Muscle layer of colon (tissue), 2 donors: Measurements from ENCODE around the gene NUP210.
A peak's percentile ranks its signal among the peaks of the same experiment; 100 is the strongest.

Source experiments
- H3K27ac ChIP-seq: one replicate; pipeline ENCODE4 v1.7.0; 2013; ENCODE audit warnings: low read depth, mild to moderate bottlenecking, low read length, moderate library complexity
- H3K27me3 ChIP-seq, 2 donors: one replicate each; pipeline ENCODE4 v1.7.0; 2013; ENCODE audit warnings: low read length in 2 of 2, mild to moderate bottlenecking in 2 of 2; ENCODE audit not compliant: insufficient read depth in 2 of 2, control insufficient read depth in 1 of 2
- H3K36me3 ChIP-seq: one replicate; pipeline ENCODE4 v1.7.0; 2013; ENCODE audit warnings: mild to moderate bottlenecking, low read length; ENCODE audit not compliant: insufficient read depth
- H3K4me1 ChIP-seq: one replicate; pipeline ENCODE4 v1.7.0; 2013; ENCODE audit warnings: mild to moderate bottlenecking, low read length; ENCODE audit not compliant: insufficient read depth
- H3K4me3 ChIP-seq, 2 donors: one replicate each; pipeline ENCODE4 v1.7.0; 2013; ENCODE audit warnings: low read length in 2 of 2, low read depth in 1 of 2, mild to moderate bottlenecking in 1 of 2, moderate library complexity in 1 of 2
- H3K9ac ChIP-seq: one replicate; pipeline ENCODE4 v1.7.0; 2013; ENCODE audit warnings: low read length
- H3K9me3 ChIP-seq: one replicate; pipeline ENCODE4 v1.7.0; 2013; ENCODE audit warnings: mild to moderate bottlenecking, low read length
- donor health status: abdominal sarcoma.
- donor health status: Adenocarcinoma of cecum.

Gene NUP210

DNA sequence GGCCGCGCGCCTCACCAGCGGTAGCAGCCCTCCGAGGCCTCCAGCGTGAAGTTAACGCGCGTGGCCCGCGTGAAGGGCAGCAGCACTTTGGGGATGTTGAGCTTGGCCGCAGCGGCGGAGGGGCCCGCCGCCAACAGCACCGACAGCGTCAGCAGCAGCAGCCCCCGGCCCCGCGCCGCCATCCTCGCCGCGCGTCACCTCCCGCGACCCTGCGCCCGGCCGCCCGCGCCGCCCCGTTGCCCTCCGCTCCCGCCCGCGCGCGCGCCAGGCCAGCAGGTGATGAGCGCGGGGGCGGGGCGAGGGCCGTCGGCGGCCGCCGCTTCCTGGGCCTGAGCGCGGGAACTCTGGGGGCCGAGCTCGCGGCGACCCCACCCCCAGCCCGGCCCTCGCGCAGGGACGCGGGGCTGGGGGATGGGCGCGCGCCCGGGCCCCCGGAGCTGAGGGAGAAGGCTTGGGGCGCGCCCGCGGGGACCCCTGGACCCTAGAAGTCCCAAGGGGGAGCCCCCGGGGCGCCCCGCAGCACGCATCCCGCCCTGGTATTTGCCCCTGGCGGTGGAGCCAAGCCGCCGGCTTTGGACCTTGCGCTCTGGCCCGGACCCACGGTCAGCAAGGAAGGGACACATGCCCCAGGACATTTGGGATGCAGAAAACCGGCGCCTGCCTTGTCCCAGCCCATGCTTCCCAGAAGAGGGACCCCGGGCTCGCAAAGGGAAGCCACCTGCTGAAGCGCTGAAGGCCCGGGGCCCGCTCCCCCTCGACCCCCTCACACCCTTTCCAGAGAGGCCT lies at the start of gene NUP210:
Gene NUP210 (minus strand): TSS at position 278 of the 786 bp plus-strand sequence. CDS start 96 bp downstream, at position 182.
- no peak within 1 kb of the TSS for H3K27ac ChIP-seq
- H3K9ac ChIP-seq = no peak within 1 kb of the TSS

GRCh38 chr3:13466781-13467180 lies 46.7 kb upstream of the NUP210 start:
- H3K4me3 ChIP-seq = no peak overlapping the region
- H3K9me3 ChIP-seq = no peaks in the 10 kb centered on the region
- no peaks in the 10 kb centered on the region for H3K27me3 ChIP-seq
- H3K27ac ChIP-seq = no peak overlapping the region
- H3K9ac ChIP-seq = no peak overlapping the region
- no peaks in the 10 kb centered on the region for H3K36me3 ChIP-seq
- no peaks in the 10 kb centered on the region for H3K4me1 ChIP-seq

More for the DNA sequence above, at the start of gene NUP210:
- H3K9me3 ChIP-seq = no peaks in the 10 kb centered on the region
- peak within 1 kb of the TSS; percentile 58 for H3K4me3 ChIP-seq
- peaks cover 0 to 4% of the 10 kb centered on the region in 2 donors for H3K27me3 ChIP-seq
- peaks cover 3% of the 10 kb centered on the region for H3K4me1 ChIP-seq
- no peaks in the 10 kb centered on the region for H3K36me3 ChIP-seq

GRCh38 chr3:13465236-13465873 lies 45.2 kb upstream of the NUP210 start:
- no peaks in the 10 kb centered on the region for H3K36me3 ChIP-seq
- no peak overlapping the region for H3K4me3 ChIP-seq
- H3K9me3 ChIP-seq = no peaks in the 10 kb centered on the region
- H3K27ac ChIP-seq = no peak overlapping the region
- H3K9ac ChIP-seq = no peak overlapping the region
- H3K4me1 ChIP-seq = no peaks in the 10 kb centered on the region
- no peaks in the 10 kb centered on the region for H3K27me3 ChIP-seq

GRCh38 chr3:13463618-13464400 lies 43.7 kb upstream of the NUP210 start:
- H3K4me1 ChIP-seq = no peaks in the 10 kb centered on the region
- H3K9me3 ChIP-seq = no peaks in the 10 kb centered on the region
- no peak overlapping the region for H3K9ac ChIP-seq
- H3K27me3 ChIP-seq = no peaks in the 10 kb centered on the region
- no peak overlapping the region for H3K4me3 ChIP-seq
- H3K27ac ChIP-seq = no peak overlapping the region
- H3K36me3 ChIP-seq = no peaks in the 10 kb centered on the region

DNA sequence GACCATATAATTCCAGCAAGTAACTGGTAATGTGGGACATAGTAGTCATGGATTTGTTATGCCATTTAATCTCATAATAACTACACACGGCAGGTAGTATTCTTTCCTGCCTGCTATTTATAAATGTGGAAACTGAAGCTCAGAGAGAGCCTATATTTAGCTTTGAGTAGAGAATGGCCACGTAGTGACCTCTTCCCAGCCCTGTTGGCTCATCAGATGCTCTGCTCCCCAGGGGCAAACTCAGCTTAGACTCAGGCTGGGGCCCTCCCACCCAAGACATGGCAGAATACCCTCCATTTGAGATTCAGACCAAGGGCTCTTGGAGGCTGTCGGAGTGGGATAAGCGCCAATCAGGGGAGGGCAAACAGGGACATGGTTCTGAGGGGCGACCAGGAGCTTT lies 42.7 kb upstream of the NUP210 start:
- Histone ChIP-seq H3K4me1 (no peaks in the 10 kb centered on the region), H3K9ac (no peak overlapping the region), H3K27ac (no peak overlapping the region)

DNA sequence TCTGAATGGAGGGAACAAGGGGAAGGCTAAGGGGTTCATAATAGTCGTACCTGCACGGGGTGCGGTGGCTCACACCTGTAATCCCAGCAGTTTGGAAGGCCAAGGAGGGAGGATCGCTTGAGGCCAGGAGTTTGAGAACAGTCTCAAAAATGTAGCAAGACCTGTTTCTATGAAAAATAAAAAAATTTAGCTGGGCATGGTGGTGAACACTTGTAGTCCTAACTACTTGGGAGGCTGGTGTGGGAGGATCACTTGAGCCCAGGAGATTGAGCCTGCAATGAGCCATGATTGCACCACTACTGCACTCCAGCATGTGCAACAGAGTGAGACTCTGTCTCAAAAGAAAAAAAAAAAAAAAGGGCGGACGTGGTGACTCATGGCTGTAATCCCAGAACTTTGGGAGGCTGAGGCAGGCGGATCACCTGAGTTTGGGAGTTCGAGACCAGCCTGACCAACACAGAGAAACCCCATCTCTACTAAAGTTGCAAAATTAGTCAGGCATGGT lies 42.1 kb upstream of the NUP210 start:
- Histone ChIP-seq H3K27ac (no peak overlapping the region), H3K36me3 (no peaks in the 10 kb centered on the region), H3K9ac (no peak overlapping the region), H3K4me1 (no peaks in the 10 kb centered on the region), H3K4me3 (no peak overlapping the region), H3K9me3 (no peaks in the 10 kb centered on the region), H3K27me3 (no peaks in the 10 kb centered on the region)

More for the DNA sequence above, 42.7 kb upstream of the NUP210 start:
- Histone ChIP-seq H3K9me3 (no peaks in the 10 kb centered on the region), H3K27me3 (no peaks in the 10 kb centered on the region), H3K36me3 (no peaks in the 10 kb centered on the region), H3K4me3 (no peak overlapping the region)

- H3K9ac ChIP-seq = no peak overlapping the region
- no peaks in the 10 kb centered on the region for H3K9me3 ChIP-seq
- H3K27me3 ChIP-seq = no peaks in the 10 kb centered on the region
- H3K4me1 ChIP-seq = no peaks in the 10 kb centered on the region
- no peak overlapping the region for H3K4me3 ChIP-seq
- H3K36me3 ChIP-seq = no peaks in the 10 kb centered on the region
- no peak overlapping the region for H3K27ac ChIP-seq
These were observed 41.3 kb upstream of the NUP210 start for GRCh38 chr3:13461169-13462124.

GRCh38 chr3:13460341-13460736 lies 40.2 kb upstream of the NUP210 start:
- no peak overlapping the region for H3K27ac ChIP-seq
- H3K36me3 ChIP-seq = no peaks in the 10 kb centered on the region
- H3K4me1 ChIP-seq = no peaks in the 10 kb centered on the region
- H3K9ac ChIP-seq = no peak overlapping the region
- no peaks in the 10 kb centered on the region for H3K9me3 ChIP-seq
- no peak overlapping the region for H3K4me3 ChIP-seq
- H3K27me3 ChIP-seq = no peaks in the 10 kb centered on the region

GRCh38 chr3:13459605-13460340 lies 39.7 kb upstream of the NUP210 start:
- H3K27me3 ChIP-seq = no peaks in the 10 kb centered on the region
- H3K4me1 ChIP-seq = no peaks in the 10 kb centered on the region
- H3K27ac ChIP-seq = no peak overlapping the region
- H3K9ac ChIP-seq = no peak overlapping the region
- H3K9me3 ChIP-seq = no peaks in the 10 kb centered on the region
- H3K4me3 ChIP-seq = no peak overlapping the region
- H3K36me3 ChIP-seq = no peaks in the 10 kb centered on the region

- H3K27me3 ChIP-seq = no peaks in the 10 kb centered on the region
- no peaks in the 10 kb centered on the region for H3K9me3 ChIP-seq
- H3K36me3 ChIP-seq = no peaks in the 10 kb centered on the region
These were observed 37.5 kb upstream of the NUP210 start for GRCh38 chr3:13457593-13457992.

More at GRCh38 chr3:13457593-13457992, 37.5 kb upstream of the NUP210 start:
- Histone ChIP-seq H3K4me1 (no peaks in the 10 kb centered on the region), H3K4me3 (no peak overlapping the region), H3K9ac (no peak overlapping the region), H3K27ac (no peak overlapping the region)
